MM.1S (cell line): ENCODE measurements around the gene TOR1AIP2.

Experiments used
- CTCF ChIP-seq: fragments of 300-600 bp; sonication (generic); IDR thresholded peaks from 2 replicates; pipeline ENCODE4 v1.5.1; 2016; ENCODE audit warnings: antibody characterized with exemption, low read length, mixed read lengths
- EZH2phosphoT487 ChIP-seq: fragments of 300-600 bp; sonication (generic); IDR thresholded peaks from 2 replicates; pipeline ENCODE4 v1.6.1; 2018; ENCODE audit warnings: antibody characterized with exemption, low read length

- no peak for TF ChIP-seq CTCF
- no peak for TF ChIP-seq EZH2phosphoT487
These were observed 60.5 kb downstream of the TOR1AIP2 start for GRCh38 chr1:179817056-179817455.
